ENCODE data around the gene ATRX. TPM values are rescaled to one million over a fixed set of nuclear protein-coding genes. Genes with fewer than 3 reads are reported as not detected.

ATRX gene
- polyA plus RNA-seq, 1 of the 3 experiments (the other 2 are of a cell fraction) = 27.6 TPM

DNA sequence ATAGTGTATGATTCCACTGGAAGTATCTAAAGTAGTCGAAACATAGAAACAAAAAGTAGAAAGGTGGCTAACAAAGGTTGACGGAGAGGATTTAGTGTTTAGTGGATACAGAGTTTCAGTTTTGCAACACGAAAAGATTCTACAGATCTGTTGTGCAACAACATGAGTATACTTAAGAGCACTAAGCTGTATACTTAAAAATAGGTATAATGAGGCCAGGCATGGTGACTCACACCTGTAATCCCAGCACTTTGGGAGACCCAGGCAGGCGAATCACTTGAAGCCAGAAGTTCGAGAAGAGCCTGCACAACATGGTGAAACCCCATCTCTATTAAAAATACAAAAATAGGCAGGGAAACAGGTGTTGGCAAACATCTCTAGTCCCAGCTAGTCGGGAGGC lies 7.9 kb upstream of the ATRX start:
- Histone ChIP-seq H3K79me2 (ENCODE audit: insufficient read depth) (no peaks in the 10 kb centered on the region), H3K9me2 (no peaks in the 10 kb centered on the region), H3K4me2 (no peak overlapping the region), H3K27ac (ENCODE audit: low read depth in 2 of 2, low read length in 1 of 2) (no peak overlapping the region), H3K4me3 (ENCODE audit: low read depth in 2 of 2, low read length in 1 of 2) (no peak overlapping the region), H4K20me1 (ENCODE audit: insufficient read depth) (no peaks in the 10 kb centered on the region), H3K9me3 (no peaks in the 10 kb centered on the region), H3K9ac (no peak overlapping the region), H3K27me3 (ENCODE audit: insufficient read depth) (no peaks in the 10 kb centered on the region; the same call in 1 of the 2 replicates), H2AFZ (ENCODE audit: low read depth) (no peak overlapping the region), H3K4me1 (ENCODE audit: control insufficient read depth in 1 of 2, insufficient read depth in 2 of 2, low read depth in 1 of 2, low read length in 1 of 2) (no peaks in the 10 kb centered on the region), H3K36me3 (replicated peaks in 1 of 2; ENCODE audit: control insufficient read depth in 1 of 2, insufficient read depth in 2 of 2, low read length in 1 of 2) (no peaks in the 10 kb centered on the region), H3F3A (replicated peaks; ENCODE audit: insufficient read depth) (peaks cover 6% of the 10 kb centered on the region)
- 53% methylated on average over 6 of the region's 6 CpGs for WGBS (ENCODE audit: low lambda C conversion rate)
- ChIA-PET POLR2A (no interaction called here), CTCF (no interaction called here)
- no peak for DNase-seq
- no peak for TF ChIP-seq NFIC (IDR thresholded peaks at IDR 0.05; ENCODE audit: borderline replicate concordance)

DNA sequence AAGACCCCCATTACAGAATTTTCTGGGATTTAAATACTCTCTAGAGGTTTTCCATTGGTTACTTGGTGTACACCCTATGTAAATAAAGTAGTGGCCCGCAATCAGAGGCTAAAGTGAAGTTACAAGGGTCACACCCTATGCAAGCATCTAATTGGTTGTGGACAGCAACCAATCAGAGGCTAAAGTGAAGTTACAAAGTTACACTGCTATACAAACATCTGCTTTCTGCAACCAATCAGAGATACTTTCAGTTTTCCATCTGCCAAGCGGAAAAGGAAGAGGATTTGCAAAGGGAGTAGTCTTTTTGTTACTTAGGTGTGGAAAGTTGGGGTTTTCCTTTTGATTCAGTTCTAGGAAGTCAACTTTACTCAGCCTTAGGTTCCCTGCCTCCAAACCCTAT lies 2.0 kb upstream of the ATRX start:
- Histone ChIP-seq H3K9me3 (no peaks in the 10 kb centered on the region), H3K27ac (ENCODE audit: low read depth in 2 of 2, low read length in 1 of 2) (peak overlapping the region in 1 of 2 experiments; percentile 28; a peak in 2 of 4 replicates), H3K9ac (no peak overlapping the region; the same call in 1 of the 2 replicates), H4K20me1 (ENCODE audit: insufficient read depth) (peaks cover 22% of the 10 kb centered on the region), H3K36me3 (replicated peaks in 1 of 2; ENCODE audit: control insufficient read depth in 1 of 2, insufficient read depth in 2 of 2, low read length in 1 of 2) (no peaks in the 10 kb centered on the region), H3F3A (replicated peaks; ENCODE audit: insufficient read depth) (no peaks in the 10 kb centered on the region), H3K4me2 (peak overlapping the region; percentile 79), H3K9me2 (no peaks in the 10 kb centered on the region), H2AFZ (ENCODE audit: low read depth) (peak overlapping the region; percentile 96), H3K79me2 (ENCODE audit: insufficient read depth) (peaks cover 32% of the 10 kb centered on the region), H3K4me1 (ENCODE audit: control insufficient read depth in 1 of 2, insufficient read depth in 2 of 2, low read depth in 1 of 2, low read length in 1 of 2) (no peaks in the 10 kb centered on the region; a peak in 2 of 4 replicates), H3K27me3 (ENCODE audit: insufficient read depth) (no peaks in the 10 kb centered on the region), H3K4me3 (ENCODE audit: low read depth in 2 of 2, low read length in 1 of 2) (peak overlapping the region; percentile 34 to 46; a peak in 3 of 4 replicates)
- ChIA-PET CTCF (no interaction called here), POLR2A (no interaction called here)
- DNase-seq = no peak
- TF ChIP-seq GATA2 (CRISPR knock-in tag; IDR thresholded peaks at IDR 0.05) (no peak), NFIC (IDR thresholded peaks at IDR 0.05; ENCODE audit: borderline replicate concordance) (no peak), GABPA (IDR thresholded peaks at IDR 0.05; ENCODE audit: low read depth) (peak; percentile 54), RAD21 (IDR thresholded peaks at IDR 0.05; ENCODE audit: low read length) (no peak), TAF1 (IDR thresholded peaks at IDR 0.05; ENCODE audit: borderline replicate concordance, low read depth, low read length) (no peak), CHD2 (IDR thresholded peaks at IDR 0.05; ENCODE audit: low read length, partially characterized antibody) (no peak), FOXJ3 (CRISPR knock-in tag; IDR thresholded peaks at IDR 0.05) (no peak), ELF1 (IDR thresholded peaks at IDR 0.05) (peak; percentile 27; the same call in 1 of the 2 replicates), FOSL2 (IDR thresholded peaks at IDR 0.05; ENCODE audit: borderline replicate concordance, low read depth) (no peak)
- TF ChIP-seq, protein P1, sequence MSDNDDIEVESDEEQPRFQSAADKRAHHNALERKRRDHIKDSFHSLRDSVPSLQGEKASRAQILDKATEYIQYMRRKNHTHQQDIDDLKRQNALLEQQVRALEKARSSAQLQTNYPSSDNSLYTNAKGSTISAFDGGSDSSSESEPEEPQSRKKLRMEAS (IDR thresholded peaks at IDR 0.05; ENCODE audit: low read depth) = no peak
- TF ChIP-seq, protein P2, sequence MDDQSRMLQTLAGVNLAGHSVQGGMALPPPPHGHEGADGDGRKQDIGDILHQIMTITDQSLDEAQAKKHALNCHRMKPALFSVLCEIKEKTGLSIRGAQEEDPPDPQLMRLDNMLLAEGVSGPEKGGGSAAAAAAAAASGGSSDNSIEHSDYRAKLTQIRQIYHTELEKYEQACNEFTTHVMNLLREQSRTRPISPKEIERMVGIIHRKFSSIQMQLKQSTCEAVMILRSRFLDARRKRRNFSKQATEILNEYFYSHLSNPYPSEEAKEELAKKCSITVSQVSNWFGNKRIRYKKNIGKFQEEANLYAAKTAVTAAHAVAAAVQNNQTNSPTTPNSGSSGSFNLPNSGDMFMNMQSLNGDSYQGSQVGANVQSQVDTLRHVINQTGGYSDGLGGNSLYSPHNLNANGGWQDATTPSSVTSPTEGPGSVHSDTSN (IDR thresholded peaks at IDR 0.05) = no peak
- TF ChIP-seq, protein P3, sequence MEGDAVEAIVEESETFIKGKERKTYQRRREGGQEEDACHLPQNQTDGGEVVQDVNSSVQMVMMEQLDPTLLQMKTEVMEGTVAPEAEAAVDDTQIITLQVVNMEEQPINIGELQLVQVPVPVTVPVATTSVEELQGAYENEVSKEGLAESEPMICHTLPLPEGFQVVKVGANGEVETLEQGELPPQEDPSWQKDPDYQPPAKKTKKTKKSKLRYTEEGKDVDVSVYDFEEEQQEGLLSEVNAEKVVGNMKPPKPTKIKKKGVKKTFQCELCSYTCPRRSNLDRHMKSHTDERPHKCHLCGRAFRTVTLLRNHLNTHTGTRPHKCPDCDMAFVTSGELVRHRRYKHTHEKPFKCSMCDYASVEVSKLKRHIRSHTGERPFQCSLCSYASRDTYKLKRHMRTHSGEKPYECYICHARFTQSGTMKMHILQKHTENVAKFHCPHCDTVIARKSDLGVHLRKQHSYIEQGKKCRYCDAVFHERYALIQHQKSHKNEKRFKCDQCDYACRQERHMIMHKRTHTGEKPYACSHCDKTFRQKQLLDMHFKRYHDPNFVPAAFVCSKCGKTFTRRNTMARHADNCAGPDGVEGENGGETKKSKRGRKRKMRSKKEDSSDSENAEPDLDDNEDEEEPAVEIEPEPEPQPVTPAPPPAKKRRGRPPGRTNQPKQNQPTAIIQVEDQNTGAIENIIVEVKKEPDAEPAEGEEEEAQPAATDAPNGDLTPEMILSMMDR (IDR thresholded peaks at IDR 0.05) = no peak
- TF ChIP-seq, protein P4, sequence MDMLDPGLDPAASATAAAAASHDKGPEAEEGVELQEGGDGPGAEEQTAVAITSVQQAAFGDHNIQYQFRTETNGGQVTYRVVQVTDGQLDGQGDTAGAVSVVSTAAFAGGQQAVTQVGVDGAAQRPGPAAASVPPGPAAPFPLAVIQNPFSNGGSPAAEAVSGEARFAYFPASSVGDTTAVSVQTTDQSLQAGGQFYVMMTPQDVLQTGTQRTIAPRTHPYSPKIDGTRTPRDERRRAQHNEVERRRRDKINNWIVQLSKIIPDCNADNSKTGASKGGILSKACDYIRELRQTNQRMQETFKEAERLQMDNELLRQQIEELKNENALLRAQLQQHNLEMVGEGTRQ (IDR thresholded peaks at IDR 0.05; ENCODE audit: borderline replicate concordance, low read depth, low read length) = no peak
- 20% methylated on average over 2 of the region's 2 CpGs for WGBS (ENCODE audit: low lambda C conversion rate)

Measured in SK-N-SH (cell line).